ENCODE results near the gene CHRNA1.

GRCh38 chr2:174703430-174703829, 60.8 kb downstream of the CHRNA1 start:
- TF ChIP-seq CTCF (IDR thresholded peaks at IDR 0.05 in 4 of 5, conservative IDR thresholded peaks at IDR 0.05 in 1 of 5) (no peak), POLR2A (IDR thresholded peaks at IDR 0.05) (no peak)

Measured in gastrocnemius medialis (tissue), 4 donors.